CD8-positive, alpha-beta memory T cell (primary cell): Measurements from ENCODE around the gene LPCAT1. TPM values are rescaled to one million over a fixed set of nuclear protein-coding genes. Genes with fewer than 3 reads are reported as not detected.
A peak's percentile ranks its signal among the peaks of the same experiment; 100 is the strongest.

Source experiments
- CTCF ChIA-PET: fragments of 350-600 bp; sonication (Branson Sonifier 250); formaldehyde crosslinking; loops from one replicate; lab custom pipeline; 2021; ENCODE audit warnings: antibody characterized with exemption; lab: Charles Lee
- POLR2A ChIA-PET: fragments of 350-600 bp; sonication (Branson Sonifier 250); formaldehyde crosslinking; loops from one replicate; lab custom pipeline; 2021; ENCODE audit warnings: antibody characterized with exemption; lab: Charles Lee
- DNase-seq, 5 donors: peaks; one replicate each; pipeline versions ENCODE4 v3.0.0 to v3.0.0-alpha.2; 2020 to 2022; ENCODE audit warnings: mixed read lengths in 1 of 5
- H3K27ac ChIP-seq: one replicate; pipeline ENCODE4 v1.7.0; 2013; ENCODE audit warnings: low read depth, mild to moderate bottlenecking, low read length, moderate library complexity
- H3K27me3 ChIP-seq: 2 replicates; pipeline ENCODE4 v1.7.0; 2013; ENCODE audit warnings: low read length, mild to moderate bottlenecking; ENCODE audit not compliant: insufficient read depth, poor library complexity, severe bottlenecking
- H3K36me3 ChIP-seq: 2 replicates; pipeline ENCODE4 v1.7.0; 2013; ENCODE audit warnings: mild to moderate bottlenecking, low read length, moderate library complexity; ENCODE audit not compliant: insufficient read depth
- H3K4me1 ChIP-seq: 2 replicates; pipeline ENCODE4 v1.7.0; 2013; ENCODE audit warnings: mild to moderate bottlenecking, low read length, moderate library complexity; ENCODE audit not compliant: insufficient read depth
- H3K4me3 ChIP-seq: 2 replicates; pipeline ENCODE4 v1.7.0; 2013; ENCODE audit warnings: mild to moderate bottlenecking, low read length
- H3K9me3 ChIP-seq: 2 replicates; pipeline ENCODE4 v1.7.0; 2013; ENCODE audit warnings: mild to moderate bottlenecking, low read length
- H3K27ac Mint-ChIP-seq, 8 donors: one replicate each; pipeline ENCODE4 v1.8.0; 2020 to 2021; ENCODE audit warnings: mixed read lengths in 8 of 8, mild to moderate bottlenecking in 6 of 8, inconsistent platforms in 3 of 8, moderate library complexity in 3 of 8
- H3K27me3 Mint-ChIP-seq, 2 donors: one replicate each; pipeline ENCODE4 v1.8.0; 2020 to 2021; ENCODE audit warnings: mixed read lengths in 2 of 2, mild to moderate bottlenecking in 1 of 2, moderate library complexity in 1 of 2
- H3K36me3 Mint-ChIP-seq, 3 donors: one replicate each; pipeline ENCODE4 v1.8.0; 2020 to 2021; ENCODE audit warnings: mixed read lengths in 3 of 3, inconsistent platforms in 1 of 3, mild to moderate bottlenecking in 1 of 3
- H3K4me1 Mint-ChIP-seq, 3 donors: one replicate each; pipeline ENCODE4 v1.8.0; 2020 to 2021; ENCODE audit warnings: mixed read lengths in 3 of 3, inconsistent platforms in 1 of 3, mild to moderate bottlenecking in 1 of 3
- H3K4me3 Mint-ChIP-seq, 7 donors: one replicate each; pipeline ENCODE4 v1.8.0; 2020 to 2021; ENCODE audit warnings: mixed read lengths in 7 of 7, mild to moderate bottlenecking in 6 of 7, moderate library complexity in 4 of 7, inconsistent platforms in 2 of 7
- H3K9me3 Mint-ChIP-seq, 5 donors: one replicate each; pipeline ENCODE4 v1.8.0; 2020 to 2022; ENCODE audit warnings: mixed read lengths in 5 of 5, mild to moderate bottlenecking in 3 of 5, moderate library complexity in 2 of 5, inconsistent platforms in 1 of 5
- polyA plus RNA-seq: library from polyadenylated mRNA; unstranded; fragments of 300-500 nt; fragmentation: Illumina TruSeq; gene quantifications from one replicate; pipeline ENCODE4 v1.2.3, GENCODE V29; 2021
- total RNA-seq, 2 experiments: library from RNA; stranded (reverse); gene quantifications; one replicate each; pipeline ENCODE4 v1.2.3, GENCODE V29; 2021

The LPCAT1 gene
- total and polyA plus RNA-seq, 3 experiments from 2014 or later, result 92.5 to 101 (median 95.9) TPM

DNA sequence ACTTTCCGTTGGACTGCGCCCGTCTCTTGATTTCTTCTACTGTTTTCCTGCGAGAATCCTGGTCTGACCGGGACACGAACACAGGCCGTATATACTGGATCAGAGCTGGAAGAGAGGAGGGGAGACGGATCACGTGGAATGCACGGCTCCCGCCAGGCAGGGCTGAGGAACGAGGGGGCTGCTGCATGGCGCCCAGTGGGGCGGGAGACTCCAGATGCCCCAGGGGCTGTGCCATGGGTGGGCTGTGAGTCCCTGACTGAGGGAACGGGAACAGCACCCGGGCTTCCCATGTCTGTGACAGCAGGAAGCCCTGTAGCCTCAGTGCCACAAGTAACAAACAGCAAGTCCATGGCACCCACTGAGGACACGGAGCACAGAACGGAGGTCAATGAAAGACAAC, 34.0 kb downstream of the LPCAT1 start:
- Histone ChIP-seq H3K4me3 (no peak overlapping the region), H3K27ac (no peak overlapping the region), H3K4me1 (peaks cover 16% of the 10 kb centered on the region), H3K27me3 (no peaks in the 10 kb centered on the region), H3K9me3 (no peaks in the 10 kb centered on the region), H3K36me3 (peaks cover 24% of the 10 kb centered on the region)
- no peak for DNase-seq
- peaks cover 3 to 91% (median 12%) of the 10 kb centered on the region in 3 donors for H3K36me3 Mint-ChIP-seq
- no peaks in the 10 kb centered on the region for H3K9me3 Mint-ChIP-seq
- H3K27me3 Mint-ChIP-seq, result no peaks in the 10 kb centered on the region
- peak overlapping the region in 5 of 7 donors; percentile 45 to 71 (median 51) for H3K4me3 Mint-ChIP-seq
- peaks cover 43 to 77% (median 58%) of the 10 kb centered on the region in 3 donors for H3K4me1 Mint-ChIP-seq
- ChIA-PET POLR2A (interaction anchor here (1.3 to 1.8 kb wide), 2 partner anchors 34 to 104 kb away, joined by 5 read pairs; partner anchors contain the start of gene LPCAT1), CTCF (interaction anchor here (1.1 to 1.6 kb wide), 2 partner anchors 14 to 104 kb away, joined by 3 to 6 read pairs; no protein-coding TSS in a partner anchor)
- H3K27ac Mint-ChIP-seq, result peak overlapping the region; percentile 77 to 96 (median 88)

DNA sequence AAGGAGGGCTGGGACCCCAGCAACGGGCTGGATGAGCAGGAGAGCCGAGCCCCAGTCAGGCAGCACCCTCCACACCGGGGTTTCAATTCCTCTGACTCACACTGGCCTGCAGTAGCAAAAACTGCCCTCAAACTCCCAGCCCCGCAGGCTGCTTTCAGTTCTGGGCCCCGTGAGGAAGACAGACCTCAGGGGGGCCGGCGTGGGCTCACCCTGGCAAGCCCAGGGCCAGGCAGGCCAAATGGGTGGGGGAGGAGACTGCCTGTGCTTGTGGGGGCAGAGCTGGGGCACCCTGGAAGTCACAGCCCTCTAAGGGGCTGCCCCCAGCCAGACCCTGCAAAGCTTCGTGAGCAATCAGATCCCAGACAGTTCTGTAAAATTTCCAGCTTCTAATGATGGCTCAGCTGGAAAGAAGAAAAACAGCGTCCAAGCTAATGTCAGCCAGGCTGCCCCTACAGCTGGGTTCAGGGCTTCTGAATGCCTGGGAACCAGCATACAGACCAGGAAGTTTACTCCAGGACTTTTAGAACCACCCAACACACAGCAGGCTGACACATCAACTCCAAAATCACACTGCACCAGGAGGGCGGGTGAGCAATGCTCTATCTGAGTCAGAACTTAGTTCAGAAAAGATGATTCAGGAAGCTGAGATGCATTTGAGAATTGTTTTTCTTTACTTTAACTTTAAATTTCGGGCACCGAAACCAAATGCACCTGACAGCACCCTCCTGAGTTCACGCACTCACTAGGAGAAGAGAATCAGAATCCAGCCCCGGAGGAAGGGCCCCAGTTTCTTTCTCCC, 34.7 kb downstream of the LPCAT1 start:
- ChIA-PET CTCF (interaction anchor here (1.4 to 1.6 kb wide), 2 partner anchors 14 to 35 kb away, joined by 4 to 6 read pairs; partner anchors contain the start of gene LPCAT1), POLR2A (interaction anchor here (1.3 to 1.8 kb wide), 2 partner anchors 35 to 103 kb away, joined by 5 read pairs; partner anchors contain the start of gene LPCAT1)
- Histone ChIP-seq H3K4me1 (peaks cover 16% of the 10 kb centered on the region), H3K4me3 (no peak overlapping the region), H3K36me3 (peaks cover 24% of the 10 kb centered on the region), H3K9me3 (no peaks in the 10 kb centered on the region), H3K27me3 (no peaks in the 10 kb centered on the region), H3K27ac (no peak overlapping the region)
- Mint-ChIP-seq H3K27me3 (no peaks in the 10 kb centered on the region), H3K9me3 (no peaks in the 10 kb centered on the region), H3K4me3 (peak overlapping the region in 6 of 7 donors; percentile 45 to 82 (median 55)), H3K4me1 (peaks cover 40 to 70% (median 52%) of the 10 kb centered on the region in 3 donors), H3K27ac (peak overlapping the region; percentile 77 to 96 (median 88)), H3K36me3 (peaks cover 3 to 88% (median 12%) of the 10 kb centered on the region in 3 donors)
- peak in 3 of 5 donors; percentile 17 to 69 (median 27) for DNase-seq

DNA sequence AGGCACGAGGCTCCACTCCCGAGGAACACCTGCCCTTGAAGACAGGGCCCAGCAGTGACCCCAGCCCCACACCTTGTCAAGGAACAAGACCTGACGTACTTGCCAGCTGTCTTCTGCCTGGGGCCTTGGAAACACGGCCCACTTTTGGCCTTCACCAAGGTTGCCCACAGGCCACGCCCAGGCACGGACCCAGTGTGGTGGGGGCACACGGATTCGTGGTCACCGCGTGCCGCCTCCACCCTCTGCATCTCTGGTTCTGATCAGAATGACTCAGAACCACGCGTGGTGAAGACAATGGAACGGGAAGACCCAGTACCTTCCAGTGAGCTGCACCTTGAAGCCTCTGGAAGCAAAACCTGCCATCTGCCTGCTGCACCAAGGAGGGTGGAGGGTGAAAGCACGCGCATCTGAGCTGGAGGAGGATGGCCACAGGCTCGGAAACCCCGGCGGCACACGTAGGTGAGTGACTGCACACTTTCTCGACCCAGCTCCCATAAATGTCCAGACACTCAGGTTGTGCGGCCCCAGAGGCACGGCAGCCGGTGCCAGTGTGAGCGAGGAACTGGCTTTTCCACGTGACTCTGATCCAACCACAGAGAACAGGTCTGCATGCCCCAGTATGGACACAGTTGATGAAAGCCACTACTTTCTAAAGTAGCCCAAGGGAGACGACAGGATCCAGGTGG, 36.5 kb downstream of the LPCAT1 start:
- peaks cover 3 to 80% (median 11%) of the 10 kb centered on the region in 3 donors for H3K36me3 Mint-ChIP-seq
- ChIA-PET CTCF (no interaction called here), POLR2A (no interaction called here)
- H3K4me1 ChIP-seq, result no peaks in the 10 kb centered on the region
- H3K4me3 ChIP-seq, result no peak overlapping the region
- peaks cover 17% of the 10 kb centered on the region for H3K36me3 ChIP-seq
- DNase-seq, result no peak
- no peak overlapping the region for H3K4me3 Mint-ChIP-seq
- H3K27ac Mint-ChIP-seq, result peak overlapping the region in 5 of 8 donors; percentile 23 to 77 (median 63)
- peaks cover 26 to 54% (median 33%) of the 10 kb centered on the region in 3 donors for H3K4me1 Mint-ChIP-seq
- no peak overlapping the region for H3K27ac ChIP-seq
- H3K9me3 Mint-ChIP-seq, result no peaks in the 10 kb centered on the region
- no peaks in the 10 kb centered on the region for H3K9me3 ChIP-seq
- H3K27me3 Mint-ChIP-seq, result no peaks in the 10 kb centered on the region
- no peaks in the 10 kb centered on the region for H3K27me3 ChIP-seq

DNA sequence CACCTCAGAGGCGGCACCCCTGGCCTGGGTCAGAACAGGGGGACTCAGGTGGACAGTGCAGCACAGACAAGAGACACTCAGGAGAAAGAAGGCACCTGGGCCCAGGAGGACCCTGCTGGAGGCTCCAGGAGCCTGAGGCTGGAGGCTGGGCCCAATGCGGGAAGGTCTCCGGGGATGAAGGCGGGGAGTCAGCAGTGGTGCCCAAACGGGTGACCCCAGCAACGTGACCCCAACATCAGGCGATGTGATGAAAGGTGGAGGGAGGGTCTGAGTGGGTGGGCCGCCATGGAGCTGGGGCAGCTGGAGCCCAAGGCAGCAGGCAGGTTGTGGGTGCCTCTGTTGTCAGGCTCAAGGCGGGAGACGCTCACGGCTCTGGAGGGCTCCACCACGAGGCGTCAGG, 37.5 kb downstream of the LPCAT1 start:
- Histone ChIP-seq H3K4me1 (no peaks in the 10 kb centered on the region), H3K36me3 (peaks cover 17% of the 10 kb centered on the region), H3K27me3 (no peaks in the 10 kb centered on the region), H3K9me3 (no peaks in the 10 kb centered on the region), H3K27ac (no peak overlapping the region), H3K4me3 (no peak overlapping the region)
- Mint-ChIP-seq H3K27ac (peak overlapping the region in 2 of 8 donors; percentile 12 to 60), H3K27me3 (no peaks in the 10 kb centered on the region), H3K4me1 (peaks cover 28 to 49% (median 37%) of the 10 kb centered on the region in 3 donors), H3K4me3 (no peak overlapping the region), H3K9me3 (no peaks in the 10 kb centered on the region), H3K36me3 (peaks cover 3 to 81% (median 6%) of the 10 kb centered on the region in 3 donors)
- ChIA-PET POLR2A (no interaction called here), CTCF (no interaction called here)
- no peak for DNase-seq

DNA sequence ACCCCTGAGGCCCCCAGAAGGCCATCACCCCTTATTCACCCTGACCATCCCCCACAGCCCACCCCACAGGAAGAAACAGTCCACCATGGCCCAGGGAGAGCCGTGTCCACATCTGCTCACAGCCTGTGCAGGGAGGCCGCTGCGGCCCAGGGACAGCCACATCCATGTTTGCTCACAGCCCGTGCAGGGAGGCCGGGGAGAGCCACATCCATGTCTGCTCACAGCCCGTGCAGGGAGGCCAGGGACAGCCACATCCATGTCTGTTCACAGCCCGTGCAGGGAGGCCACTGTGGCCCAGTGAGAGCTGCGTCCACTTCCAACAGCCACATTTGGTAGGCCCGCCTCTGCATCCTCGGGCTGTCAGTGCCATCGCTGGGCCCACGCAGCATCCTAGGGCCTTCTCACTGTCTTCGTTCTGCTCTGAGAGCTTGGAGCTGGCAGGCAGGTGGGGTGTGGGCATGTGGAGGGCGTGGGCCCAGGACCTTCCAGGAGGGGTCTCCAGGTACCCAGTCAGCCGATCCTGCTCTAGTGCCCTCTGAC, 38.1 kb downstream of the LPCAT1 start:
- CTCF ChIA-PET, result no interaction called here
- POLR2A ChIA-PET, result interaction anchor here (0.6 kb wide), 1 partner anchor 18 kb away, joined by 6 read pairs; no protein-coding TSS in a partner anchor
- H3K36me3 Mint-ChIP-seq, result peaks cover 3 to 78% (median 4%) of the 10 kb centered on the region in 3 donors
- no peak overlapping the region for H3K4me3 ChIP-seq
- H3K4me1 ChIP-seq, result no peaks in the 10 kb centered on the region
- no peaks in the 10 kb centered on the region for H3K9me3 Mint-ChIP-seq
- H3K36me3 ChIP-seq, result peaks cover 13% of the 10 kb centered on the region
- H3K4me3 Mint-ChIP-seq, result no peak overlapping the region
- H3K27ac ChIP-seq, result no peak overlapping the region
- H3K27me3 Mint-ChIP-seq, result no peaks in the 10 kb centered on the region
- H3K27ac Mint-ChIP-seq, result peak overlapping the region in 1 of 8 donors; percentile 40
- no peaks in the 10 kb centered on the region for H3K9me3 ChIP-seq
- H3K4me1 Mint-ChIP-seq, result peaks cover 27 to 45% (median 32%) of the 10 kb centered on the region in 3 donors
- no peak for DNase-seq
- no peaks in the 10 kb centered on the region for H3K27me3 ChIP-seq

DNA sequence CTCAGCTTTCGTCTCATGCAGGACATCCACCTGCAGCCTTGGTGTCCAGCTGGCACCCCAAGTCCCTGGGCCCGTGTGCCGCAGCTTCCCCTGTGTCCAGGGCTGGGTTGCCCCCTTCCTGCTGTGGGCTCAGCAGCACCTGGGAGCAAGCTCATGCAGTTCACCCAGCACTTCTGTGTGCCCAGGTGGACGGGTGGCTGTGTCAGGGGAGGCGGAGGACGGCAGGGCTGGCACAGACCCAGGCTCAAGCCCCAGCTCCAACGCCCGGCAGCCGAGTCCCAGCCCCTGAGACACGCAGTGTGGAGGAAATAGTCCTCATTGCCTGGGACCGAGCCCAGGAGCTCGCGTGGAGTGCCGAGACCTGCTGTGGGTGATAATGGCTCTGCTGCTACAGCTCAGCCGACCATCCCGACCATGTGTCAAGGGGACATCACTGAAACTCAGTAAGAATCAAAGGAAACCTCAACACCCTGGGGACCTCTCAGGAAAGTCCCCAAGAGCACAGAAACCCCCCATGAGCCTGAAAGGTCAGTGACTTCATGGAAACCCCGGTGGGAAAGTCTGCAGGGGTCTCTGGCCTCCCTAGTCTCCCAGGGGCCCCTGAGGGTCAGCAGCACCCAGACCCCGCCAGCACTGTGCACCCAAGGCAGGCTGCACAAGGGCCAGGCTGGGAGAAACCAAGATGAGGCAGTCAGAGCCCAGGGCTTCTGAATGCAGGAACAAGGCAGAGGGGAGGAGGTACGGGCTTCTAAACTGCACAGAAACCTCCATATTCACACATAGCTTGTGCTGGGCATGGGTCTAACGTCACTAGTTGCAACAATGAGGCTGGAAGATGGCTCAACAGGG, 38.8 kb downstream of the LPCAT1 start:
- ChIA-PET POLR2A (interaction anchor here (0.6 kb wide), 1 partner anchor 19 kb away, joined by 6 read pairs; no protein-coding TSS in a partner anchor), CTCF (no interaction called here)
- no peaks in the 10 kb centered on the region for H3K9me3 ChIP-seq
- Mint-ChIP-seq H3K4me3 (no peak overlapping the region), H3K9me3 (no peaks in the 10 kb centered on the region), H3K27me3 (no peaks in the 10 kb centered on the region), H3K27ac (peak overlapping the region in 1 of 8 donors; percentile 87), H3K4me1 (peaks cover 25 to 45% (median 34%) of the 10 kb centered on the region in 3 donors), H3K36me3 (peaks cover 3 to 77% (median 4%) of the 10 kb centered on the region in 3 donors)
- H3K4me3 ChIP-seq, result no peak overlapping the region
- H3K4me1 ChIP-seq, result no peaks in the 10 kb centered on the region
- no peaks in the 10 kb centered on the region for H3K27me3 ChIP-seq
- H3K27ac ChIP-seq, result no peak overlapping the region
- peaks cover 13% of the 10 kb centered on the region for H3K36me3 ChIP-seq
- DNase-seq, result no peak
